Activated naive CD4-positive, alpha-beta T cell treated with anti-CD3 and anti-CD28 coated beads, Interleukin-2, amount 50 U/mL, for 72 hours (primary cell): ENCODE results near the gene MCMBP. TPM values are rescaled to one million over a fixed set of nuclear protein-coding genes. Genes with fewer than 3 reads are reported as not detected.
A peak's percentile ranks its signal among the peaks of the same experiment; 100 is the strongest.
"Not testable (repeated sequence)": the region's sequence is repeated elsewhere in the genome, so short reads cannot be mapped to it uniquely, and the experiment has no call there.

Source experiments
- ATAC-seq, 2 donors: fragments of 150-1000 bp; cut with Tn5 transposase; 2 replicates each; pipeline ENCODE4 v1.10.0; 2021; ENCODE audit warnings: mild to moderate bottlenecking in 2 of 2, moderate library complexity in 2 of 2
- DNase-seq, 2 donors: peaks; one replicate each; pipeline ENCODE4 v3.0.0; 2021 to 2022; ENCODE audit warnings: low spot score in 2 of 2
- H3K27ac Mint-ChIP-seq, 2 donors: one replicate each; pipeline ENCODE4 v1.8.0; 2022; ENCODE audit warnings: mild to moderate bottlenecking in 2 of 2, mixed read lengths in 2 of 2
- H3K36me3 Mint-ChIP-seq, 2 donors: one replicate each; pipeline ENCODE4 v1.8.0; 2022; ENCODE audit warnings: mixed read lengths in 2 of 2
- H3K9me3 Mint-ChIP-seq, 2 donors: one replicate each; pipeline ENCODE4 v1.8.0; 2022; ENCODE audit warnings: mixed read lengths in 2 of 2
- total RNA-seq, 2 donors: library from RNA; stranded (reverse); gene quantifications; one replicate each; pipeline ENCODE4 v1.2.3, GENCODE V29; 2022

MCMBP gene
- total RNA-seq, 2 donors from 2014 or later, result 51.8 to 84.6 TPM

DNA sequence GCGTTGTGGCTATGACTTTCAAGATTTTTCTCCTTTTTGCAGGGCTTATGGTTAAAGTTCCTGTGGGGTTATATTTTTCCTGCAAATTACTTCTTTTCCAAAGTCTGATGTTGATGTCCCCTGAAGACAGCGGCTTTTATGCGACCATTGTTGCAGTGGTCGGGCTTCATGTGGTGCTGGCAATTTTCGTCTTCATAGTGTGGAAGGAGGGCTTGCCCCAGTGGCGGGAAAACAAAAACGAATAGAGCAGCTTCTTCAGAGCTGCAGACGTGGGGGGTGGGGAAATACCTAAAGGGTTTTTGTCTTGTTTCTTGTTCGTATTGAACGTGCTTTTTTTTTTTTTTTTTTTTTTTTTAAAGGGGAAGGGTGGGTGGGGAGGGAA is 53.8 kb downstream of the MCMBP start:
- ATAC-seq (no peak), DNase-seq (no peak)
- no peaks in the 10 kb centered on the region for H3K9me3 Mint-ChIP-seq
- H3K27ac Mint-ChIP-seq, result no peak overlapping the region
- H3K36me3 Mint-ChIP-seq, result peaks cover 9 to 13% of the 10 kb centered on the region in 2 donors

- DNase-seq, result no peak
- ATAC-seq, result peak in 1 of 2 donors; percentile 34
- Mint-ChIP-seq H3K27ac (no peak overlapping the region), H3K36me3 (peaks cover 9 to 13% of the 10 kb centered on the region in 2 donors), H3K9me3 (no peaks in the 10 kb centered on the region)
These were observed 54.4 kb downstream of the MCMBP start for GRCh38 chr10:119817991-119818888.

- H3K27ac Mint-ChIP-seq, result no peak overlapping the region
- H3K9me3 Mint-ChIP-seq, result no peaks in the 10 kb centered on the region
- ATAC-seq (no peak), DNase-seq (no peak)
- peaks cover 9 to 13% of the 10 kb centered on the region in 2 donors for H3K36me3 Mint-ChIP-seq
These were observed 57.0 kb downstream of the MCMBP start for GRCh38 chr10:119815671-119816070.

DNA sequence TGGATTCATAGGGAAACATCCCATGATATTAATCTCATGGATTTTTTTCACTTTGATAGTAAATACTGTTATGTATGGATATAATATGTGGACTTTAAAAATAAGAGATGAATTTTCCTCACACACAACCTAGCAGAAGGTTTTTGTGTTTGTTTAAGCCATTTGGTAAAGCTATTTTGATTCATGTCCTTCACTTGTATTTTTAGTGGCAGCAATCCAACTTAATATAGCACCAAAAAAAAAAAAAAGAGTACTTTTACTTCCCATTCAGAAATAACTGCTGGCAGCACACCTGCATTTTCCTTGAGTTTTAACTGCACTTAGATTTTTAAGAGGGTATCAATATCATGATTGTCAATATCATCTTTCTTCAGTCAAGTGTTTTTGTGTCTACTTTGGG is 60.0 kb downstream of the MCMBP start:
- no peak for ATAC-seq
- Mint-ChIP-seq H3K36me3 (peaks cover 9 to 12% of the 10 kb centered on the region in 2 donors), H3K27ac (no peak overlapping the region), H3K9me3 (no peaks in the 10 kb centered on the region)
- DNase-seq, result no peak

- DNase-seq, result no peak
- no peaks in the 10 kb centered on the region for H3K9me3 Mint-ChIP-seq
- H3K27ac Mint-ChIP-seq, result no peak overlapping the region
- H3K36me3 Mint-ChIP-seq, result peaks cover 6 to 9% of the 10 kb centered on the region in 2 donors
- ATAC-seq, result no peak
These were observed 61.5 kb downstream of the MCMBP start for GRCh38 chr10:119811122-119811521.

DNA sequence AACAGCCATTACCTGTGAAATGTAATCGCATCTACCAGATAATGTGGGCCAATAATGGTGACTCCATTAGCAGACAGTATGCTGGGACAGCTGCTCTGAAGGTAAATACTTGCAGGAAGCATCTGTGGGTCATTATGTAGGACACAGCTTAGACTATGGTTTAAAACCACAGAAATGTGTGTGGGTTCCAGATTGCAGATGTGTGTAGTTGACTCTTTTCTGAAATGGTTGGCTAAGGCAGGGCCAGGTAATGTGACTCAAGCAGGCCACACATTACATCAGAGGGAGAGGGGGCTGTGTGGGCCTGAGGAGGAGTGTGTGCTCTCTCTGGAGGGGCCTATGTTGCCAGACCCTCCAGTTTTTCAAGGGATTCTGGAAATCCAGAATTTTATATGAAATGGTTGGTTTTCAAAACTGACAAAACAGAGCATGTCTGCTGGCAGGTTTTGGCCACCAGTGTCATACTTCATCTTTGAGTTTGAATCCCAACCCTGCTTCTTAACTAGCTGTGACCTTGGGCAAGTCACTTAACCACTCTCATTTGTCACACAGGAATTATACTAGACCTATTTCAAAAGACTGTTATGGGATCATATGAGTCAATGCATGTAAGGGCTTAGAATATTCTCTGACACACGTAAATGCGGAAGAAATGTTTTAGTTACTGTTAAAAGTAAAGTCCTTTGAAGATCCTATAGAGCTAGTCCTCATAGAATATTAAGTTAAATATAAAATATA is 64.5 kb downstream of the MCMBP start:
- ATAC-seq (peak; percentile 52 to 81), DNase-seq (no peak)
- H3K36me3 Mint-ChIP-seq, result peaks cover 0 to 10% of the 10 kb centered on the region in 2 donors
- H3K27ac Mint-ChIP-seq, result peak overlapping the region in 1 of 2 donors; percentile 40
- H3K9me3 Mint-ChIP-seq, result no peaks in the 10 kb centered on the region

- Mint-ChIP-seq H3K36me3 (peaks cover 0 to 10% of the 10 kb centered on the region in 2 donors), H3K27ac (no peak overlapping the region), H3K9me3 (no peaks in the 10 kb centered on the region)
- ATAC-seq (no peak), DNase-seq (no peak)
These were observed 66.1 kb downstream of the MCMBP start for GRCh38 chr10:119806334-119807130.

GRCh38 chr10:119805702-119806230 is 66.9 kb downstream of the MCMBP start:
- no peak overlapping the region for H3K27ac Mint-ChIP-seq
- no peak for ATAC-seq
- H3K9me3 Mint-ChIP-seq, result no peaks in the 10 kb centered on the region
- DNase-seq, result no peak
- H3K36me3 Mint-ChIP-seq, result peaks cover 0 to 10% of the 10 kb centered on the region in 2 donors

DNA sequence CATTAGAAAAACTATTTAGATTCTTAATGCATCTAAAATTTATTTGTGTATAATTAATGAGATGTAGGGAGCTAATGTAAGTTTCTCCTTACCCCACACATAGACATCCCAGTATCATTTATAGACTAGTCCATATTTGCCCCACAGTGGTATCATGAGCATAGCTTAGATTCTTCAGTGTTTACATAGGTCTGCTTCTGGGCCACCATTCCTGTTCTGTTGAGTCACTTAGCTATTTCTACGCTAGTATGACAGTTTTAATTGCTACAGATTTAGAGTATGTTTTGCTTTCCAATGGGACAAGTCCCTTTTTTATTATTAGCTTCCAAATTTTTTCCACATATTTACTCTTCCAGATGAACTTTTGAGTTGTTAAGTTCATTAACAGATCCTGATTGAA is 69.4 kb downstream of the MCMBP start:
- DNase-seq, result no peak
- H3K36me3 Mint-ChIP-seq, result peaks cover 0 to 10% of the 10 kb centered on the region in 2 donors
- H3K27ac Mint-ChIP-seq, result no peak overlapping the region
- H3K9me3 Mint-ChIP-seq, result no peaks in the 10 kb centered on the region
- no peak for ATAC-seq

GRCh38 chr10:119801998-119802538 is 70.6 kb downstream of the MCMBP start:
- Mint-ChIP-seq H3K36me3 (peaks cover 2 to 10% of the 10 kb centered on the region in 2 donors), H3K9me3 (no peaks in the 10 kb centered on the region), H3K27ac (no peak overlapping the region)
- no peak for DNase-seq
- ATAC-seq, result peak; percentile 49 to 95

DNA sequence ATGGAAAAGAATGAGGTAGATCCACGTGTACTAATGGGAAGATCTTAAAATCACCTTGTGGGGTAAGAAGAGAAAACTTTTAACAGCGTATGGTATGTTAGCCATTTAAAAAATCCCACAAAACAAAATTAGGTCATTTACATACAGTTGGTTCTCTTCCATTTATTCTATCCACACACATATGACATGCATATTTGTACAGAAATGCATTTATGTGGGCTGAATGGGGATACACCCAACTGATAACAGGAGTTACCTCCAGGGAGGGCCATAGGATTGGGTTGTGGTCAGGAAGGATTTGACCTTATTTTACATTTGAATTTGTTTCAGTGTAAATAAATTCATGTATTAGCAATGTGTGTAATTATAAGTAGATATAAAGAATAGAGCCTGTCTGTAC is 71.5 kb downstream of the MCMBP start:
- H3K36me3 Mint-ChIP-seq, result peaks cover 11 to 16% of the 10 kb centered on the region in 2 donors
- no peak for ATAC-seq
- no peak overlapping the region for H3K27ac Mint-ChIP-seq
- H3K9me3 Mint-ChIP-seq, result no peaks in the 10 kb centered on the region
- DNase-seq, result no peak

- Mint-ChIP-seq H3K9me3 (no peaks in the 10 kb centered on the region), H3K27ac (no peak overlapping the region), H3K36me3 (peaks cover 6 to 11% of the 10 kb centered on the region in 2 donors)
- DNase-seq (no peak), ATAC-seq (no peak)
These were observed 76.6 kb downstream of the MCMBP start for GRCh38 chr10:119796039-119796438.

DNA sequence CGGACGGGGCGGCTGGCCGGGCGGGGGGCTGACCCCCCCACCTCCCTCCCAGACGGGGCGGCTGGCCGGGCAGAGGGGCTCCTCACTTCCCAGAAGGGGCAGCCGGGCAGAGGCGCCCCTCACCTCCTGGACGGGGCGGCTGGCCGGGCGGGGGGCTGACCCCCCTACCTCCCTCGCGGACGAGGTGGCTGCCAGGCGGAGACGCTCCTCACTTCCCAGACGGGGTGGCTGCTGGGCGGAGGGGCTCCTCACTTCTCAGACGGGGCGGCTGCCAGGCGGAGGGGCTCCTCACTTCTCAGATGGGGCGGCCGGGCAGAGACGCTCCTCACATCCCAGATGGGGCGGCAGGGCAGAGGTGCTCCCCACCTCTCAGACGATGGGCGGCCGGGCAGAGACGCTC is 77.5 kb downstream of the MCMBP start:
- peaks cover 6 to 11% of the 10 kb centered on the region in 2 donors for H3K36me3 Mint-ChIP-seq
- H3K27ac Mint-ChIP-seq, DNase-seq: not testable (repeated sequence)

DNA sequence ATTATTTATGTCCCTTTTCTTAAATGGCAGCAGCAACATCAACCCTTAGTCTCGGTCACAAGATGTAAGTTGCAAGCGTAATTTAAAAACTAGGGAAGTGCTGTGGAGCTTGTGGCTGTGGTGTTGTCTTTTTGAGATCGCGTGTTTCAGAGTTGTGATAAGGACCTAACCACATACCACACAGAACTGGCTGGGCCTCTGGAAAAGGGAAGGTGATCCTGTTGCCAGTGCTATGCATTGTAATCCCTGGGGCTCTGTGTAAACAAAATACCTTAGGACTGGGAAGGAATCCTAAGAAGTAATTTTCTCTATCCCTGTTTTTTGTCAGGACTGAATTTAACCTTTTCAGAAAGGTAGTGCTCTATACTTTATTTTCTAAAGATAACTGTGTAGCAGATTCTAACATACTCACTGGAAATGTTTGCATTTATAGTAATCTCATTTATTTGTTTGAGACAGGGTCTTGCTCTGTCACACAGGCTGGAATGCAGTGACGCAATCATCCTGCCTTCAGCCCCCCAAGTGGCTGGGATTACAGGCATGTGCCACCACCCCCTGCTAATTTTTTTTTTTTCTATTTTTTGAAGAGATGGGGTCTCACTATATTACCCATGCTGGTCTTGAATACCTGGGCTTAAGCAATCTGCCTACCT is 86.4 kb downstream of the MCMBP start:
- Mint-ChIP-seq H3K36me3 (peaks cover 0 to 6% of the 10 kb centered on the region in 2 donors), H3K27ac (no peak overlapping the region), H3K9me3 (no peaks in the 10 kb centered on the region)
- ATAC-seq (no peak), DNase-seq (no peak)

More for the DNA sequence above, 77.5 kb downstream of the MCMBP start:
- H3K9me3 Mint-ChIP-seq, ATAC-seq: not testable (repeated sequence)

- peak overlapping the region in 1 of 2 donors; percentile 16 for H3K27ac Mint-ChIP-seq
These were observed 88.1 kb downstream of the MCMBP start for GRCh38 chr10:119784340-119785067.

More at GRCh38 chr10:119784340-119785067, 88.1 kb downstream of the MCMBP start:
- DNase-seq (no peak), ATAC-seq (peak; percentile 67 to 76)
- Mint-ChIP-seq H3K9me3 (no peaks in the 10 kb centered on the region), H3K36me3 (peaks cover 0 to 7% of the 10 kb centered on the region in 2 donors)
